ENCODE data around the gene ZAP70.

ZAP70 gene

DNA sequence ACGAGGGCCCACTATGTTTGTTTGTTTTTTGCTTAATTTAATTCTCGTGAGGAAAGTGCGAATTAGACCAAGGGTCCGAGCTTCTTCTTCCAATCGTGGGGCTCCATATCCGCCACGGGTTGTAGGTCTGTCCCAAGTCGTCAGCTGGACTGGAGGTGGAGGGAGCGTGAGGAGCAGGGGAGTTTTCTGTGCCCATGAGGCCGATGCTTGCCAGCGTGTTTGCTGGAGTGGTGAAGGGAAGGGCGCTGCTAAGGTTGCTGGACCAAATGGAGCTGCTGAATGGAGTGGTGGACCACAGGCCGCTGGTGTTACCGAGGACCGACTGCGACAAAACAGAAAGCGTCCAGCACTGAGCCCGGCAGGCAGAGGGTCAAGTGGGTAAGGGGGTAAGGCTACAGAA lies 43.7 kb downstream of the ZAP70 start:
- no peak for DNase-seq

- no peak for DNase-seq
These were observed 44.8 kb downstream of the ZAP70 start for GRCh38 chr2:97758131-97758705.

DNA sequence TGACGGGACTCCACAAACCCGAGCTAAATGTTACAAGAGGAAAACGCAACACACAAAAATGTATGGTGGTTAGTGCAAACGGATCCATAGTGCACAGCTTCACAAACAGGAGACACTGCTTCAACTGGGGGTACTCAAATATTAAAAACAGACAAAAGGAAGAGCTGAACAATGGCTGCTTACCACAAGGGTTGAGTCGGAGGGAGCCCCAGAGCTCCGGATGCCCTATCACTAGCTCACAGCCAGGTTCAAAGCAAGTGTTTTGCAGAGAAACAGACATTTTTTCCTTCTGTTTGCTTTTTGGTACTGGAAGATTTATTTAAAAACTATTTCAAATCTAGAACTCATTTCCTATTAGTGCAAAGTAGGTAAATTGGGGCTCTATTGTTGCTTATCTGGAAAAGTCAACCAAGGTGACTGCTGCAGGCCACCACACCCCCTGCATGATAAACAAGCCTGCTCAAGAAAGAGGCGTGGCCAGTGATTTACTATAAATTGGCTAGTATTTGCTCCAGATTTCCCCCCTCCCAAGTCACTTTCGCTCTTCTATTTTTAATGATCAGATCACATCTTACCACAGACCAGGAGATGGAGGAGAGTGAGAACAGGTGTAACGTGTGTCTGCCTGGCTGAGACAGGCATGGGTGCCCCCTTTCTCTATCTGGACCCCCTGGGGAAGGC lies 46.5 kb downstream of the ZAP70 start:
- no peak for DNase-seq

DNA sequence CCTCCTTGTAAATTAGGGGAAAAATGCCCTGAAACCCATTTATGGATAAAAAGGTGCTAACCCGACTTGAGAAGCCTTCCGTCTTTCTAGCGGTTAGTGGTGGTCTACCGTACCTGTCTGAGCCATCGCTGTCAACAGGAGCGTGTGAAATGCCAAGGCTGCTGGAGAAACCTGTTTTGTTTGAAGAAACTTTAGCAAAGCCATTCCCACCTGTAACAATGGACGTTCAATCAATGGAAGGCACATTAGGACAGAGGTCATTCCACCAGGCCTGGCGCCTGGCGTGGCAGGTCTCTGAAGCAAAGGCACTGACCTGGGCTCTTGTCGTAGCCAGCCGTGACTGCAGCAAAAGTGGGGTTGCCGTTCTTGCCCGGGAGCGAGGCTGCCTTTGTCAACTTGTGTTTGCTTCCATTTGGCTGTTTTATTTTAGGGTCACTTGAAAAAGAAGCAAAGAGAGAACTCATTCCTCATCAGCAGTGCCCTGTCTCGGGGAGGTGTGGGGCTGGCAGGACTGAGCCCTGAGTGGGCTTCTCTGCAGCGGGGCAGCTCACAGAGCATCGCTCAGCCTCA lies 47.2 kb downstream of the ZAP70 start:
- DNase-seq = no peak

- no peak for DNase-seq
These were observed 47.8 kb downstream of the ZAP70 start for GRCh38 chr2:97761192-97761591.

DNA sequence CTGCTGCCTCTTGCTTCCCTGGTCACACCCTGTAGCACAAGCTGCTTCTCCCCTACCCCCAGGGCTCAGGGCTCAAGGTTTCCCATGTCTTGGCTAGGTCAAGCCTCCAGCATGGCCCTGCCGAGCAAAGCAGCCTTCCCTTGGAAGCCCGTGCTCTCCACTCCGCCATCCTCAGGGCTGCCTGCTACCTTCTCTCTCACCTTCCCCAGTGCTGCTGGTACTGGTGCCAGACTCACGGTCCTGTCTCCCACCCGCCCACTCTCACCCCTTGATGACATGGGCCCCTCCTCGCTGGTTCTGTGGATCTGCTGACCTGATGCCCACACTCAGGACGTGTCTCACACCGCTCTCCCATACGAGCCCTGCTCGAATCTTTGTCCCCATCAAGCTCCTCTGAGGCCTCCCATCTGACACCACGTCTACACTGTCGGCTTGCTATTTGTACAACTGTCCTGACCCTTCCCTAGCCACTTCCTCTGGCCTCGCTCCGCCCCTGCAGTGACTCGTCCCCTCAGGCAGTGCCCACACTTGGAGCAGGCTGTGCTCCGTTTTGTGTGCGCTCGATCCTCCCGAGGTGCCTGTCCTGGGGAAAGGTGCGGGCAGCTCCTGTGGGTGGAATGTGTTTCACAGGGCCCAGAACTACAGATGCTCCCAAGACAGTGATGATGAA lies 49.9 kb downstream of the ZAP70 start:
- DNase-seq = no peak

DNA sequence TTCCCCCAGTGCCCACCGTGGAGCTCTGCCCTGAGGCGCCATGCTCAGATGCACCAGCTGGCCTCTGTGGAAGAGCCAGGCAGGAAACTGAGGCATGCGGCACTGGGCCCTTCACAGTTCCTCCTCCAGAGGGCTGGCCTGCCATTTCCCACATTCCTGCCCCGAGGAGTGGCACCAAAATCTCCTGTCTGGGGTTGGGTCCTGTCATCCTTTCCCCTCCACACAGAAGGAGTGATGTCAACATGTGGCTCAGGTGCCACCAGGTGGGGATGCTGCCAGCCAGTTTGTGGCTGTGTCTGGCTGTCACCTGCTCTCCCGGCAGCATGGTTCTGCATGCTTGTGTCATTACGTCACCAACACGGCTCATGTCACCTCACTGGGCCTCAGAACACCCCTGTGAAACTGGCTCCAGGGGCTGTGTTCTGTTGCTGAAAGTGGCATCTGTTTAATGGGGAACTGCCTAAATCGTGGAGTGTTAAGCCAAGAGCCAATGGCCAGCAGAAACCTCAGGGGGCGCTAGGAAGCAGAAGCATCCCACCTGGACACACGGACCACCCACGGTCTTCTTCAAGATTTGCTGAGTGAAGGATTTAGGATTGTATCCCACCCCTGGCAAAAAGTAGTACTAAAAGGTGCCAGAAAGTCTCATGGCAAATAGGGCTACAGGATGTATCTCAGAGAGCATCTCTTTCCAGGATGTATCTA lies 51.3 kb downstream of the ZAP70 start:
- no peak for DNase-seq

DNA sequence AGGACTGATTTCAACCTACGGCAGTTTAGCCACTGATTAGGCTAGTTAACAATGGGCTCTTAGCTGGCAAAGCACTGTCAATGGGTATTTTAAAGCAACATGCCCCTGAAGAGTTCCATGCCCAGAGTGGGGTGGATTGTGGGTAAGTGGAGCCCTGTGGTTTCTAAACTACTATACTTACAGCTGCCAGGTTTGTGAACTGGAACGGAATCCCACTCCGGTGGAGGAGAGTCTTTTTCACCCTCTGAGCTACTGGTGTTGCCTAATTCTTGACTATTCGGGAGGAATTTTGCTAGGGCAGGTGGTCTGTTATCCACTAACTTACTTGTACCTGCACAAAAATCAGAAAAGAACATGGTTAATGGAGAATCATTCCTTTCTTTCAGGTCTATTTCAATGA lies 52.6 kb downstream of the ZAP70 start:
- DNase-seq = no peak

GRCh38 chr2:97766567-97766966 lies 53.2 kb downstream of the ZAP70 start:
- DNase-seq = no peak

GRCh38 chr2:97769308-97769707 lies 55.9 kb downstream of the ZAP70 start:
- no peak for DNase-seq

DNA sequence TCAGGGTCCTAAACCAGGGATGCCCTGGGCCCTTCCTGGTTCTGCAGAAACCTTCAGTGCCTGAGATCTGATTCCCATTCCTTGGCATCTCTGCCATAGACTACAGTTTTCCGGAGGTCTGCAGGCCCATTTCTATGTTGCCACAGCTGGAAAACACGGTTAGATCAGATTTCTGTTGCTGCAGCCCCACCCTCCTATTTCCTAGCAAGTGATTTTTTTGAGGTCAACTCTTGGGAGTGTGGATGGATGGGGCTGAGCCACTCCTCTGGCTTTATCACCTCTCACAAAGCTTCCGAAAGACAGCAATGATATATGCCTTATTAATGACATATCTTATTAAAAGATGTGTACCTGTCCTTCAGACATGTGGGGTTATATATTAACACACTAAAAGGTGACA lies 56.3 kb downstream of the ZAP70 start:
- DNase-seq = no peak

GRCh38 chr2:97770445-97770844 lies 57.1 kb downstream of the ZAP70 start:
- no peak for DNase-seq

DNA sequence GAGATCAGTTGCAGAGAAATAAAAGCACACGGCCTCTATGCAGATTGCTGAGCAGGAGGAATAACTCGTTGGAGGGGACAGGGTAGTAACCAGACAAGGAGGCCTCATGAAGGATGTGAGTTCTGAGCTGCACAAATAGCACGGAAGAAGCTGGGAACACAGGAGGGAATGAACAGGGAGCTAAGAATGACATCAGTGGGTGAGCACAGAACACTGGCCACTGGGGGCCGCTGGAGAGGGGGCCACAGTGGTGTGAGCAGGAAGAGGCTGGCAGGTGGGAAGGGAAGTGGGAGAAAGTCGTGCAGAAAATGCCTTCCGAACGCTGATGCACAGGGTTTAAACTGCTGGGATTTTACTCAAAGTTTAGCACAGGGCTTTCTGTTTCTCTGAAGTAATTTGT lies 61.0 kb downstream of the ZAP70 start:
- DNase-seq = no peak

DNA sequence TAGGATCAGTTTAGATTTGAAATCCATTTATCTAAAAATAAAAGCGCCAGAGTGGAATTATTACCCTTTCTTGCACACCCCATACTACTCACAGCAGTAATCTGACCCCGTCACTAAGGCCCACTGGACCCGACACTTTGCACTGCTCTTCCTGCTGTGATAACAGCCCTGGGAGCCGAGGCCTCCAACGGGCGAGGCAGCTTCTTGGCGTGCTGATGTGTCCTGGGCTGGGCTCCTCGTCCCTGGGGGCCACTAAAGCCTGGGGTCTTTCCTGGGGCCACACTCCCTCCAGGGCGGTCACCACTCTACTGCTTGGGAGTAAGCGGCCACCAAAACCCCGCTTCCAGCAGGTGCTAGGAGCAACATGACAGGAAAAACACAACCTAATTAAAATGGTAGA lies 61.7 kb downstream of the ZAP70 start:
- DNase-seq = no peak

GRCh38 chr2:97779141-97779540 lies 65.8 kb downstream of the ZAP70 start:
- no peak for DNase-seq

DNA sequence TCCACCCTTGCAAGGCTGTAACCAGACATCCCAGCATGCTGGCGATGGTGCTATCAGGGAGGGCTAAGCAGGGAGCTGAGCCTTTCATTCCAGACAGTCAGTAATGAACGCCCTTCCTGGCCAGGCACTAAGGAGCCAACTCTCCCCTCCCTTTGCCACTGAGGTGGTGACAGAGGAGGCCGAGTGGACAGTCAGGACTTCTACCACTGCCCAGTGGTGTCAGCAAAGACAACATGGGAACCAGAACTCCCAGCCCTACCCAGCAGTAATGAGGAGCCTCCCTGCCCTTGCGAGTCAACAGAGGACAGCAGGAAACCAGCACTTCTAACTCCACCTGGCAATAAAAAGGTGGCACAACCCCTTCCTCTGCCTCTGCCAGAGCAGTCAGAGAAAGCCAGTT lies 68.6 kb downstream of the ZAP70 start:
- peak; percentile 25 for DNase-seq

DNA sequence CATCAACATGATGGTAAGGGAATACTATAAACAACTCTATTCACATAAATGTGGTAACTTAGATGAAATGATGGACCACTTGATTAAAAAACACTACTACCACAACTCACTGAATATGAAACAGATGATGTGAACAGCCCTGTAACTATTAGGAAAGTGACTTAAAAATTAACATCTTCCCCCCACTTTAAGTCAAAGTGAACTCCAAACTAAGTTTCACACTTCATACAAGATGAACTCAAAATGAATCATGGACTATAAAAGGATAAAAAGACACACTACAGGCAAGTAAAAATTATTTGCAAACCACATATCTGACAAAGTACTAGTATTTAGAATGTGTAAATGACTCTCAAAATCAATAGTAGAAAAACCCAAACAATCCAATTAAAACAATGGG lies 71.6 kb downstream of the ZAP70 start:
- DNase-seq = no peak

GRCh38 chr2:97785818-97786217 lies 72.4 kb downstream of the ZAP70 start:
- no peak for DNase-seq

- no peak for DNase-seq
These were observed 75.7 kb downstream of the ZAP70 start for GRCh38 chr2:97788986-97789644.

All from NCI-H774 (cell line).